Activated naive CD4-positive, alpha-beta T cell treated with anti-CD3 and anti-CD28 coated beads, Interleukin-2, amount 50 U/mL, for 72 hours (primary cell): ENCODE results near the gene SLC9A3. TPM values are rescaled to one million over a fixed set of nuclear protein-coding genes. Genes with fewer than 3 reads are reported as not detected.
"Not testable (repeated sequence)": the region's sequence is repeated elsewhere in the genome, so short reads cannot be mapped to it uniquely, and the experiment has no call there.

Experiments used
- ATAC-seq, 2 donors: fragments of 150-1000 bp; cut with Tn5 transposase; 2 replicates each; pipeline ENCODE4 v1.10.0; 2021; ENCODE audit warnings: mild to moderate bottlenecking in 2 of 2, moderate library complexity in 2 of 2
- DNase-seq, 2 donors: peaks; one replicate each; pipeline ENCODE4 v3.0.0; 2021 to 2022; ENCODE audit warnings: low spot score in 2 of 2
- H3K27ac Mint-ChIP-seq, 2 donors: one replicate each; pipeline ENCODE4 v1.8.0; 2022; ENCODE audit warnings: mild to moderate bottlenecking in 2 of 2, mixed read lengths in 2 of 2
- H3K36me3 Mint-ChIP-seq, 2 donors: one replicate each; pipeline ENCODE4 v1.8.0; 2022; ENCODE audit warnings: mixed read lengths in 2 of 2
- H3K9me3 Mint-ChIP-seq, 2 donors: one replicate each; pipeline ENCODE4 v1.8.0; 2022; ENCODE audit warnings: mixed read lengths in 2 of 2
- total RNA-seq, 2 donors: library from RNA; stranded (reverse); gene quantifications; one replicate each; pipeline ENCODE4 v1.2.3, GENCODE V29; 2022

Gene SLC9A3
- total RNA-seq, 2 donors from 2014 or later = 1.6 to 2.0 TPM

DNA sequence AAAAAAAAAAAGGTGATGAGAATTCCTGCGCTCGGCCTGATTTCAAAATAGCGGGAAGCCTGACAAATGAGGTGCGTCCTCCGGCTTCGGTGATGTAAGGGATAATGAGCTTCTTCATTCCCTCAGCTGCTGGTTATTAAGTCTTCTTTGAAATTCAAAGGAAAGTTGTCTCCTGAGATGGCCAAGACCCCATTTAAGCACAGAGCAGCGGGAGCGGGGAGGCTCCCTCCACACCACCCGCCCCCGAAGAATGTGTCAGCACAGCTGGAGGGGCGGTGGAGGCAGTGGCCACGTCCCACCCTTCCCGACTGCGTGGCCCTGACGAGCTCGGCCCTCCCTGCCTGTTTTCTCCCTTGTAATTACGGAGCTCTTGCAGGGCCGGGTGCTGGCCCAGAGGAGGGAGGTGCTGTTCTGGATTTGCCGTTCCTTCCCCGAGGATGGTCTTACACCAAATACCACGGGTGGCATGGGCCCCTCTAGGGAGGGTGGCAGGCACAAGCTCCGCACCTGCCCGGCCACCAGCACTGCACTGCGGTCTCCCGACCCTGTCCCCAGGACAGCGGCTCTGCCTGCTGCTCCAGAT lies 31.0 kb downstream of the SLC9A3 start:
- DNase-seq (no peak), ATAC-seq (no peak)
- Mint-ChIP-seq H3K9me3 (no peaks in the 10 kb centered on the region), H3K36me3 (no peaks in the 10 kb centered on the region), H3K27ac (no peak overlapping the region)

DNA sequence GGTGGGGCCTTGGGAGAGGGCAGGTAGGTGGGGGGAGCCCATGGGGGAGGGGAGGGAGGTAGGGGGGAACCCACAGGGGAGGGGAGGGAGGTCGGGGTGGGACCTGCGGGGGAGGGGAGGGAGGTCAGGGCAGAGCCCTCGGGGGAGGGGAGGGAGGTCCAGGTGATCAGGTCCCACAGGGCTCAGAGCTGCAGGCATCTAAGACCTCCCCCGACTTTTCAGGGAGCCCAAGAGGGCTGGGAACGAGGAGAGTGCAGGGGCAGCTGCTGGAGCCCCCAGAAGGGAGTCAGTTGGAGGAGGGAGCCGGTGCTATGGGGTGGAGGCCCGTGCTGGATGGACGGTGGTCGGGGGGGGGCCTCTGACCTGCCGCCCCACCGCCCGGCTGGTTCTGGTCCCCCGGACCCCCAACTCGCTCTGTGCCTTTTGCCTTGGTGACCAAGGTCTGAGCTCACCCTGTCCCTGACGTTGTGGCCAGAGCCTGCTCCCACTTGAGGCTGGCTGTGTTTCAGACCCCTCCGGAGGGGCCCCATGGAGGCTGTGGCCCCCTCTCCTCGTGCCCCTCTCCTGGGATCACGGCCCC lies 31.8 kb downstream of the SLC9A3 start:
- Mint-ChIP-seq H3K27ac (no peak overlapping the region), H3K9me3 (no peaks in the 10 kb centered on the region), H3K36me3 (no peaks in the 10 kb centered on the region)
- DNase-seq = no peak
- ATAC-seq = no peak

DNA sequence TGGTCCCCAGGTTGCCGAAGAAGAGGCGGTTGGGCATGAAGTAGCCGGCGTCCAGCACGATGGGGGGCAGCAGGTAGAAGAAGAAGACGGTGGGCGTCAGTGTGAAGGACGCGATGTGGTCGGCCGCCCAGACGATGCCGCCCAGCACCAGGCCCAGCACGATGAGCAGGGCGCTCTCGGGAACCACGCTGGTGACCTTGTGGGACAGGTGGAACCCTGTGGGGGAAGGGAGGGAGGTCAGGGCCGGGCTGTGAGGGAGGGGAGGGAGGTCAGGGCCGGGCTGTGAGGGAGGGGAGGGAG lies 32.4 kb downstream of the SLC9A3 start:
- Mint-ChIP-seq H3K36me3 (no peaks in the 10 kb centered on the region), H3K27ac (no peak overlapping the region), H3K9me3 (no peaks in the 10 kb centered on the region)
- no peak for DNase-seq
- ATAC-seq = no peak

DNA sequence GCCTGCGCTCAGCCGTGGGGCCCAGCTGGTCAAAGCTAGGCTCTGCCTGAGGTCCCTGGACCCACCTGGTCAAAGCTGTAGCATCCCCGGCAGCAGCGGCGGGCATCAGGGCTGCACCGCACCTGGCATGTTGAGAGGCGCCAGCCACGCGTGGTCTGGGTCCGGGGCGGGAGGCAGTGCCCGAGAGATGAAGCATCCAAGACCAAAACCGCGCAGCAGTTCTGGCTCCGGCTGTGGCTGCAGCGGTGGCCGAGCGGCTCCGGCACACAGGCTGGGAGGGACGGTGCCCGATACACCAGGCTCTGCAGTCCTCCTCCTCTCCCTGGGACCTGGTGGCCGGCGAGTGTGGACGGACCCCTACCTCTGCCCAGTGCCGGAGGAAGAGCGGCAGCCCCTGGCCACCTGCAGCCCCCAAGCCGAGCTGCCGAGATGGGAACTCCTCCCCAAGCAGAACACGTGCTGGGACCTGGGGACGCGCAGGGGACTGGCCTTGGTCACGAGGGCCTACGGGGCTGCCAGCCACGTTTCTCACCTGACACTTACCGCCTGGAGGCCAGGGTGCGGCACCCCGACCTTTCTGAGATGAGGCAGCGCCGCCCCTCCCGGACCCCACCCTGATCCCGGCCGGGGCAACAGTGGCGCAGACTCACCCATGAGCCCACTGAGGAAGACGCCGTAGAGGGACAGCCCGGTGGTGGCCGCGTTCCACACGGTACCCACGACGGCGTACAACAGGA lies 33.0 kb downstream of the SLC9A3 start:
- H3K36me3 Mint-ChIP-seq = no peaks in the 10 kb centered on the region
- H3K9me3 Mint-ChIP-seq = no peaks in the 10 kb centered on the region
- ATAC-seq (no peak), DNase-seq (no peak)
- no peak overlapping the region for H3K27ac Mint-ChIP-seq

GRCh38 chr5:490116-491106 lies 33.8 kb downstream of the SLC9A3 start:
- ATAC-seq (no peak), DNase-seq (no peak)
- no peaks in the 10 kb centered on the region for H3K9me3 Mint-ChIP-seq
- H3K27ac Mint-ChIP-seq = no peak overlapping the region
- no peaks in the 10 kb centered on the region for H3K36me3 Mint-ChIP-seq

DNA sequence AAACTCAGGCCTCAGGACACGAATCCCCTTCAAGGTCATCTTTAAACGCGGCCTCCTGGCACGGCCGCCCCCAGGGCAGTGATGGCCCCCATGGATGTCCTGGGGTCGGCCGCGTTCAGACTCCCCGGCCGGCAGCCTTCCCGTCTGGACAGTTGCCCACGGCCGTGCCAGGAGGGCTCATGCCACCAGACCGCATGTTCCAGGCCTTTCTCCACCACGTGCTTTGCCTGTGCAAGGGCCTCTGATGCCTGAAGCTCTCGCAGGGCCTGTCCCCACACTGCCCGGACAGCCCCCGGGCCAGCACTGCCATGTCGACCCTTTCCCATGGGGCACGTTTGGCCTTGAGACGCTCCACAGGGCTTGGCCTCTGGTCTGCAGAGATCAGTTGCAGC lies 34.6 kb downstream of the SLC9A3 start:
- Mint-ChIP-seq H3K9me3 (no peaks in the 10 kb centered on the region), H3K27ac (no peak overlapping the region), H3K36me3 (no peaks in the 10 kb centered on the region)
- no peak for DNase-seq
- no peak for ATAC-seq

GRCh38 chr5:488744-489688 lies 35.2 kb downstream of the SLC9A3 start:
- ATAC-seq (no peak), DNase-seq (no peak)
- H3K27ac Mint-ChIP-seq = no peak overlapping the region
- no peaks in the 10 kb centered on the region for H3K36me3 Mint-ChIP-seq
- H3K9me3 Mint-ChIP-seq = no peaks in the 10 kb centered on the region

DNA sequence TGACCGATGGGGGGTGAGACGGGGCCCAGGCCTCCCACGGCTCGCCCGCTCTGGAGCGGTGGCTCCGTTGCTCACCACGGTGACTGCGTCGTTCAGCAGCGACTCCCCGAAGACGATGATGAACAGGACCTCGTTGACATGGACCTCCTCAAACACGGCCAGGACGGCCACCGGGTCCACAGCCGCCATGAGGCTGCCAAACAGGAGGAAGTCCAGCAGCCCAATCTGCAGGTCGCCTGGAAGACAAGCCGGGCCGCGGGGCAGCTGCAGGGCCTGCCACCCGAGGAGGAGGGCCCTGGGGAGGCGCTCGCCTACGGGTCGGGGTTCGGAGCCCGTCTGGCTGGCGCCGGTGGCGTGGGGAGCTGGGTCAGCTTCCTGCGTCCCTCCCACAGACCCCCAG lies 36.0 kb downstream of the SLC9A3 start:
- Mint-ChIP-seq H3K36me3 (no peaks in the 10 kb centered on the region), H3K9me3 (no peaks in the 10 kb centered on the region), H3K27ac (no peak overlapping the region)
- ATAC-seq (no peak), DNase-seq (no peak)

DNA sequence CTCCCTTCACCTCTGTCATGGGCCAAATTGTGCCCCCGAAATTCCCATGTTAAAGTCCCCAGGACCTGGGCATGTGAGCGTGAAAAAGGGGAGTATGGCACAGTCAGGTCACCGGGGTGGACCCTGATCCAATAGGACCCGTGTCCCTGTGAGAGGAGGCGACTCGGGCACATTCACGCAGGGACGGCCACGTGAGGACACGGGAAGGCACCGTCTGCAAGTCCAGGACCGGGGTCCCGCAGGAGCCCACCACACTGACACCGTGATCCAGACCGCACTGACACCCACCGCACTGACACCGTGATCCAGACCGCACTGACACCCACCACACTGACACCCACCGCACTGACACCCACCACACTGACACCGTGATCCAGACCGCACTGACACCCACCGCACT lies 37.7 kb downstream of the SLC9A3 start:
- H3K36me3 Mint-ChIP-seq, ATAC-seq, H3K9me3 Mint-ChIP-seq, DNase-seq, H3K27ac Mint-ChIP-seq: not testable (repeated sequence)

GRCh38 chr5:485946-486491 lies 38.2 kb downstream of the SLC9A3 start:
- no peaks in the 10 kb centered on the region for H3K9me3 Mint-ChIP-seq
- no peak for DNase-seq
- no peaks in the 10 kb centered on the region for H3K36me3 Mint-ChIP-seq
- H3K27ac Mint-ChIP-seq = no peak overlapping the region
- ATAC-seq = peak in 1 of 2 donors; percentile 22

DNA sequence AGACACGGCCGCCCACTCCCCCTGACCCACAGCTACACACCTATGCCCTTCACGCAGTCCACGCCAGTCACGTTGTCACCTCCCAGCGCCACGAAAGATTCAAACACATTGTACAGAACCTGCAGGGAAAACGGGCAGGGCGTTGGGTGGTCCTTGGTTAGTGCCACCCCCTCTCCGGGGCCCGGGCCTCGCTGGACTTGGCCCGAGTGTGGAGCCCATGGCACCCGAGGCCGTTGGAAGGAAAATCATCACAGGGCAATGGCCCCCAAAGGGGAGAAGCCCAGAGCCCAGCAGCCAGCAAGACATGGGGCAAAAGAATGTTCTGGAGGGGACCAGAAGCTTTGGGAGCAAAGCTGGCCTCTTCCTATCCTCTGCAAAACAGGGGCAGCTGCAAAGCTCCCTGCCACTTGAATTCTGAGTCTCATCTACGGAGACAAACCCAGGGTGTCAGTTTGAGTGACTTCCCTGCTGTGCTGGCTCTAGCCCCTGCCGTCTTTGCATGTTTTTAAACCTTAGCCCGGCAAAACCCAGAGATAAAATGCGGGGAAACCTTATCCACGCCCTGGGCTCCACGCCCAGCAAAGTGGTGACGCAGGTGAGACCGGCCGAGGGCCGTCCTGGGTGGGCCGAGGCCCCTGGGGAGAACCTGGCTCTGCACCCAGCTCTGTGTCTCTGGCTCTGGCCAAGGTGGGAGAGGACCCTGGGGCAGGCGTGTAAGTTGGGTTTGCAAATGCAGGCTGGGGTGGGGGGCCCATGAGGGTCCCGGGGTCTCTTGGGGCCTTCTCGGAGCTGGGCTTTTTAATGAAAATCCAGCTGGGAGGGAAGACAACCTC lies 38.9 kb downstream of the SLC9A3 start:
- no peaks in the 10 kb centered on the region for H3K9me3 Mint-ChIP-seq
- no peak overlapping the region for H3K27ac Mint-ChIP-seq
- H3K36me3 Mint-ChIP-seq = no peaks in the 10 kb centered on the region
- DNase-seq = no peak
- no peak for ATAC-seq

DNA sequence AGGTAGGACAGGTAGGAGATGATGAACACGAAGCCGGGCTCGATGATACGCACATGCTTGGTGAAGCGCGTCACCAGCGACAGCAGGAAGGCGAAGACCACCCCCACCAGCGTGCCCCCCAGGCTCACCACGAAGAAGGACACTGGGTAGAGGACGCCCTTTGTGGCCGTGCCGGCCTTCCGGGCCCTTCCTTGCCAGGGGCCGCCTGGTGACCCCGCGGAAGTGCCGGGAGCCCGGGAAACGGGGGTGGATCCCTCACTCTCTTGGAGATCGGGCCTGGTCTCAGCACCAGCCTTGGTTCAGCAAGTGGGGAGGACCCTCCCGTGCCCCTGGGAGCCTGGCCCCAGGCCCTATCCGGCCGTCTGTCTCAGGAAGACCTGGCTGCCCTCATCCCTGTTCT lies 39.7 kb downstream of the SLC9A3 start:
- Mint-ChIP-seq H3K27ac (no peak overlapping the region), H3K36me3 (no peaks in the 10 kb centered on the region), H3K9me3 (no peaks in the 10 kb centered on the region)
- no peak for ATAC-seq
- no peak for DNase-seq

- H3K9me3 Mint-ChIP-seq = no peaks in the 10 kb centered on the region
- H3K36me3 Mint-ChIP-seq = no peaks in the 10 kb centered on the region
- ATAC-seq (no peak), DNase-seq (no peak)
- no peak overlapping the region for H3K27ac Mint-ChIP-seq
Measured at GRCh38 chr5:483434-484140, 40.7 kb downstream of the SLC9A3 start.

GRCh38 chr5:483011-483410 lies 41.2 kb downstream of the SLC9A3 start:
- no peak overlapping the region for H3K27ac Mint-ChIP-seq
- no peaks in the 10 kb centered on the region for H3K36me3 Mint-ChIP-seq
- H3K9me3 Mint-ChIP-seq = no peaks in the 10 kb centered on the region
- ATAC-seq (no peak), DNase-seq (no peak)

DNA sequence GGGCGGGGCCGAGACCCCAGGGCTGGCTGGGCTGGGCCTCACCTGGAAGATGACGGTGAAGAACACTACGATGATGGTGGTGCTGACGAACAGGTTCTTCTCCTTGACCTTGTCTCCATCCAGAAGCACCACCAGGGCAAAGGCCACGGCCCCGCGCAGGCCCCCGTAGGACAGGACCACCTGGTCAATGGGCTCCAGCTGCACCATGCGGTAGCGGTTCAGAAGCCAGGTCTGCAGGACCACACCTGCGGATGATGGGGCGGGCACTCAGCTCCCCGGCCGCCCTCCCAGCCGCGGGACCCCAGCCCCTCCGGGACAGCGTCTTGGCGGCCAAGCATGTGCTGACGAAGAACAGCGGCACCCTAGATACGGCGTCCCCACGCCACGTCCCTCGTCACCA lies 41.7 kb downstream of the SLC9A3 start:
- no peak for ATAC-seq
- no peak for DNase-seq
- no peak overlapping the region for H3K27ac Mint-ChIP-seq
- no peaks in the 10 kb centered on the region for H3K36me3 Mint-ChIP-seq
- H3K9me3 Mint-ChIP-seq = no peaks in the 10 kb centered on the region
